Astrocyte (in vitro differentiated cells and primary cell): ENCODE data around the gene APLNR. TPM values are rescaled to one million over a fixed set of nuclear protein-coding genes. Genes with fewer than 3 reads are reported as not detected.

ENCODE experiments used
- DNase-seq: peaks from one replicate; pipeline ENCODE4 v3.0.0-alpha.2; 2010; ENCODE audit warnings: low read depth
- FAIRE-seq: peaks from 2 replicates; lab custom pipeline; 2011; peaks lifted over from hg19 to GRCh38; lab: Jason Lieb, UNC
- H2AFZ ChIP-seq: 2 replicates; pipeline ENCODE4 v1.6.0; 2012; ENCODE audit warnings: low read depth, low read length, inconsistent platforms
- H3K27ac ChIP-seq: 2 replicates; pipeline ENCODE4 v1.5.1; 2011; ENCODE audit warnings: low read depth, low read length, inconsistent platforms
- H3K27me3 ChIP-seq: 2 replicates; pipeline ENCODE4 v1.6.0; 2011; ENCODE audit warnings: low read length, inconsistent platforms; ENCODE audit not compliant: insufficient read depth
- H3K36me3 ChIP-seq: 2 replicates; pipeline ENCODE4 v1.5.1; 2011; ENCODE audit warnings: low read length, inconsistent platforms; ENCODE audit not compliant: insufficient read depth
- H3K4me1 ChIP-seq: 2 replicates; pipeline ENCODE4 v1.5.1; 2011; ENCODE audit warnings: low read length, inconsistent platforms; ENCODE audit not compliant: insufficient read depth
- H3K4me2 ChIP-seq: 2 replicates; pipeline ENCODE4 v1.6.0; 2012; ENCODE audit warnings: low read length, inconsistent platforms
- H3K4me3 ChIP-seq: 2 replicates; pipeline ENCODE4 v1.5.1; 2011; ENCODE audit warnings: low read depth, mild to moderate bottlenecking, low read length, inconsistent platforms; ENCODE audit not compliant: insufficient read depth
- H3K79me2 ChIP-seq: 2 replicates; pipeline ENCODE4 v1.6.0; 2012; ENCODE audit warnings: mild to moderate bottlenecking, low read length, inconsistent platforms; ENCODE audit not compliant: insufficient read depth
- H3K9ac ChIP-seq: 2 replicates; pipeline ENCODE4 v1.6.0; 2012; ENCODE audit warnings: mild to moderate bottlenecking, low read length, inconsistent platforms
- H3K9me3 ChIP-seq: 2 replicates; pipeline ENCODE4 v1.5.1; 2012; ENCODE audit warnings: low read depth, mild to moderate bottlenecking, low read length, inconsistent platforms; ENCODE audit not compliant: insufficient read depth
- H4K20me1 ChIP-seq: 2 replicates; pipeline ENCODE4 v1.6.0; 2012; ENCODE audit warnings: low read length, inconsistent platforms; ENCODE audit not compliant: insufficient read depth
- H3K27ac Mint-ChIP-seq: one replicate; pipeline ENCODE4 v1.8.0; 2021; ENCODE audit warnings: mild to moderate bottlenecking, mixed read lengths; ENCODE audit not compliant: unreplicated experiment
- H3K27me3 Mint-ChIP-seq: one replicate; pipeline ENCODE4 v1.8.0; 2021; ENCODE audit warnings: low read depth, mixed read lengths; ENCODE audit not compliant: unreplicated experiment
- H3K36me3 Mint-ChIP-seq: one replicate; pipeline ENCODE4 v1.8.0; 2021; ENCODE audit warnings: low read depth, mixed read lengths; ENCODE audit not compliant: unreplicated experiment
- H3K4me1 Mint-ChIP-seq: one replicate; pipeline ENCODE4 v1.8.0; 2021; ENCODE audit warnings: low read depth, mixed read lengths; ENCODE audit not compliant: unreplicated experiment
- H3K4me3 Mint-ChIP-seq: one replicate; pipeline ENCODE4 v1.8.0; 2021; ENCODE audit warnings: mild to moderate bottlenecking, moderate library complexity, mixed read lengths; ENCODE audit not compliant: unreplicated experiment
- H3K9me3 Mint-ChIP-seq: one replicate; pipeline ENCODE4 v1.8.0; 2021; ENCODE audit warnings: mild to moderate bottlenecking, mixed read lengths; ENCODE audit not compliant: unreplicated experiment
- CTCF ChIP-seq: IDR thresholded peaks from 2 replicates; pipeline ENCODE4 v1.5.1; 2011; ENCODE audit warnings: low read depth, mild to moderate bottlenecking, inconsistent platforms, low read length, moderate library complexity; ENCODE audit not compliant: insufficient read depth
- EZH2 ChIP-seq: IDR thresholded peaks from 2 replicates; pipeline ENCODE4 v1.6.1; 2012; ENCODE audit warnings: mild to moderate bottlenecking, low read length, inconsistent platforms; ENCODE audit not compliant: insufficient read depth
- total RNA-seq: library from RNA; stranded (reverse); gene quantifications from 2 replicates; pipeline ENCODE4 v1.2.1, GENCODE V29; 2021

APLNR gene
- total RNA-seq, 1 donor from 2014 or later = not detected

DNA sequence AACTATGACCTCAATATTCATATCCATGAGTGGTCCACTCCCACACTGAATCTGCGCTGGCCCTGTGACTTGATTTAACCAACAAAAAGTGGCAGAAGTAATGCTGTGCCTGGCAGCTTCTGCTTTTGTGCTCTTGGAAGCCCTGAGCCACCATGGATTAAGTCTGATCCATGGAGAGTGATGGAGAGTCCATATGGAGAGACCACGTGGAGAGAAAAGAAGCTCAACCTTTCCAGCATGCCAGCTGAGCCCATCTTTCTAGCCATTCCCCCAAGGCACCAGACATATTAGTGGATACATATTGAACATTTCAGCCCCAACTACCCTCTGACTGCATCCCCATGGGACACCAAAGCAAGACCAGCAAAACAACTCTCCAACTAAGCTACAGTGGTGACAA lies 39.3 kb downstream of the APLNR start:
- no peaks in the 10 kb centered on the region for H4K20me1 ChIP-seq
- FAIRE-seq = no peak
- no peak overlapping the region for H2AFZ ChIP-seq
- Mint-ChIP-seq H3K4me3 (no peak overlapping the region), H3K9me3 (peaks cover 4% of the 10 kb centered on the region), H3K27me3 (peaks cover 14% of the 10 kb centered on the region), H3K36me3 (no peaks in the 10 kb centered on the region), H3K27ac (no peak overlapping the region), H3K4me1 (no peaks in the 10 kb centered on the region)
- H3K27ac ChIP-seq = no peak overlapping the region
- no peak overlapping the region for H3K4me2 ChIP-seq
- no peak overlapping the region for H3K9ac ChIP-seq
- no peaks in the 10 kb centered on the region for H3K9me3 ChIP-seq
- no peak overlapping the region for H3K4me3 ChIP-seq
- H3K4me1 ChIP-seq = no peaks in the 10 kb centered on the region
- no peaks in the 10 kb centered on the region for H3K36me3 ChIP-seq
- H3K79me2 ChIP-seq = no peaks in the 10 kb centered on the region
- TF ChIP-seq EZH2 (no peak), CTCF (no peak)
- peaks cover 5% of the 10 kb centered on the region for H3K27me3 ChIP-seq
- no peak for DNase-seq

- Histone ChIP-seq H3K27me3 (peaks cover 2% of the 10 kb centered on the region), H3K36me3 (no peaks in the 10 kb centered on the region), H3K27ac (no peak overlapping the region), H3K4me2 (no peak overlapping the region), H3K9ac (no peak overlapping the region), H3K4me1 (no peaks in the 10 kb centered on the region), H3K4me3 (no peak overlapping the region), H3K9me3 (no peaks in the 10 kb centered on the region), H3K79me2 (no peaks in the 10 kb centered on the region), H2AFZ (no peak overlapping the region), H4K20me1 (no peaks in the 10 kb centered on the region)
- Mint-ChIP-seq H3K4me1 (no peaks in the 10 kb centered on the region), H3K9me3 (peaks cover 4% of the 10 kb centered on the region), H3K27me3 (peaks cover 10% of the 10 kb centered on the region), H3K27ac (no peak overlapping the region), H3K4me3 (no peak overlapping the region), H3K36me3 (no peaks in the 10 kb centered on the region)
- FAIRE-seq = no peak
- TF ChIP-seq EZH2 = no peak
- TF ChIP-seq CTCF = no peak
- no peak for DNase-seq
Observed at GRCh38 chr11:57196596-57196995, 40.5 kb downstream of the APLNR start.

DNA sequence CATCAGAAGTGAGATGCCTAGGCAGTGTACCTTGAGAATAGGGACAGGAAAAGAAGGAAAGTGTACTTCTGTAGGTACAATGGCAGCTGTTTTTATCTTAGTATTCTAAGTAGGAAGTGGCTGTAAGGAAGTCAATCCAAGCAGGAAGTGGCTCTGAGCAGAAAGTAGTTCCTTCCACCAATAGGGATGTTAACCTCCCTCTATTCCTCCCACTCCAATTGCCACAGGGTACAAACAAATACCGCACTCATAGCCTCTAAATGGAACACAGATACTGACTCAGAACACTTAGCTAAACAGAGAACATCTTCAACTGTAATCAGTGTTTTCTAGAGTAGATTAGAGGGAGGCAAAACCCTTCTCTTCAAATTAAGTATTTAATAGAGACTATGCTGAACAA lies 44.7 kb downstream of the APLNR start:
- no peaks in the 10 kb centered on the region for H3K9me3 ChIP-seq
- DNase-seq (no peak), FAIRE-seq (no peak)
- H3K27ac ChIP-seq = no peak overlapping the region
- H3K27me3 ChIP-seq = peaks cover 2% of the 10 kb centered on the region
- no peaks in the 10 kb centered on the region for H3K79me2 ChIP-seq
- TF ChIP-seq EZH2 = no peak
- TF ChIP-seq CTCF = no peak
- no peak overlapping the region for H3K9ac ChIP-seq
- H3K36me3 ChIP-seq = no peaks in the 10 kb centered on the region
- no peak overlapping the region for H3K4me3 ChIP-seq
- no peaks in the 10 kb centered on the region for H3K4me1 ChIP-seq
- Mint-ChIP-seq H3K4me3 (no peak overlapping the region), H3K36me3 (no peaks in the 10 kb centered on the region), H3K27me3 (peaks cover 25% of the 10 kb centered on the region), H3K9me3 (peaks cover 4% of the 10 kb centered on the region), H3K4me1 (no peaks in the 10 kb centered on the region), H3K27ac (no peak overlapping the region)
- no peak overlapping the region for H2AFZ ChIP-seq
- no peak overlapping the region for H3K4me2 ChIP-seq
- no peaks in the 10 kb centered on the region for H4K20me1 ChIP-seq
